ENCODE measurements around the gene KMT2C. TPM values are rescaled to one million over a fixed set of nuclear protein-coding genes. Genes with fewer than 3 reads are reported as not detected.
"Not testable (repeated sequence)": the region's sequence is repeated elsewhere in the genome, so short reads cannot be mapped to it uniquely, and the experiment has no call there.

The KMT2C gene
- total and polyA plus RNA-seq, 2 experiments from 2014 or later: 7.2 to 14.2 TPM

- H3K4me2 ChIP-seq (ENCODE audit: unreplicated experiment): no peak overlapping the region
- H3K9me2 ChIP-seq (ENCODE audit: insufficient read depth): no peaks in the 10 kb centered on the region
- no peaks in the 10 kb centered on the region for H3K79me2 ChIP-seq (ENCODE audit: insufficient read depth)
- no peaks in the 10 kb centered on the region for H3K9me3 ChIP-seq (ENCODE audit: low read depth)
- H3K36me3 ChIP-seq (ENCODE audit: low read depth): no peaks in the 10 kb centered on the region
- H3K4me3 ChIP-seq: no peak overlapping the region
- in situ Hi-C loops (cut with MboI): no loop called here
- H3K27me3 ChIP-seq (replicated peaks; ENCODE audit: insufficient read depth): no peaks in the 10 kb centered on the region
- TF ChIP-seq EZH2 (IDR thresholded peaks at IDR 0.05; ENCODE audit: insufficient read depth, poor library complexity, severe bottlenecking): no peak
- TF ChIP-seq EZH2phosphoT487 (IDR thresholded peaks at IDR 0.05; ENCODE audit: insufficient read depth, low read depth): no peak
- H3K27ac ChIP-seq: no peak overlapping the region
- WGBS, 2 experiments (ENCODE audit: low coverage in 1 of 2, low lambda C conversion rate in 2 of 2, missing lambda C conversion rate in 2 of 2): 63 to 72% methylated on average over 6 of the region's 6 CpGs
- no peaks in the 10 kb centered on the region for H4K20me1 ChIP-seq (ENCODE audit: insufficient read depth)
- no peaks in the 10 kb centered on the region for H3F3A ChIP-seq (ENCODE audit: insufficient read depth)
- DNase-seq: no peak
- H2AFZ ChIP-seq: no peak overlapping the region
- H3K9ac ChIP-seq: no peak overlapping the region
- H3K4me1 ChIP-seq (ENCODE audit: insufficient read depth): peaks cover under 1% of the 10 kb centered on the region; the same call in 1 of the 2 replicates
Observed at GRCh38 chr7:152443586-152443985, 7.8 kb upstream of the KMT2C start.

GRCh38 chr7:152442330-152442835 lies 6.6 kb upstream of the KMT2C start:
- H3K4me1 ChIP-seq (ENCODE audit: insufficient read depth): peaks cover 12% of the 10 kb centered on the region
- H3K9me3 ChIP-seq (ENCODE audit: low read depth): no peaks in the 10 kb centered on the region
- H3K79me2 ChIP-seq (ENCODE audit: insufficient read depth): no peaks in the 10 kb centered on the region
- no peak overlapping the region for H3K9ac ChIP-seq
- no peak for TF ChIP-seq EZH2 (IDR thresholded peaks at IDR 0.05; ENCODE audit: insufficient read depth, poor library complexity, severe bottlenecking)
- H3K4me3 ChIP-seq: no peak overlapping the region
- H3K27me3 ChIP-seq (replicated peaks; ENCODE audit: insufficient read depth): no peaks in the 10 kb centered on the region
- no peaks in the 10 kb centered on the region for H3K36me3 ChIP-seq (ENCODE audit: low read depth)
- WGBS, 2 experiments (ENCODE audit: low coverage in 1 of 2, low lambda C conversion rate in 2 of 2, missing lambda C conversion rate in 2 of 2): 86 to 94% methylated on average over 7 of the region's 7 CpGs
- H3K9me2 ChIP-seq (ENCODE audit: insufficient read depth): no peaks in the 10 kb centered on the region
- H2AFZ ChIP-seq: no peak overlapping the region
- peaks cover 7% of the 10 kb centered on the region; the same call in 1 of the 2 replicates for H3F3A ChIP-seq (ENCODE audit: insufficient read depth)
- H3K27ac ChIP-seq: no peak overlapping the region
- in situ Hi-C loops (cut with MboI): no loop called here
- H4K20me1 ChIP-seq (ENCODE audit: insufficient read depth): no peaks in the 10 kb centered on the region
- no peak overlapping the region for H3K4me2 ChIP-seq (ENCODE audit: unreplicated experiment)
- DNase-seq: no peak

- H3K36me3 ChIP-seq (ENCODE audit: low read depth); H3K4me3 ChIP-seq; in situ Hi-C loops (cut with MboI); H3K27me3 ChIP-seq (replicated peaks; ENCODE audit: insufficient read depth); H3K4me2 ChIP-seq (ENCODE audit: unreplicated experiment); H4K20me1 ChIP-seq (ENCODE audit: insufficient read depth); H2AFZ ChIP-seq; H3K9ac ChIP-seq; DNase-seq; H3K9me3 ChIP-seq (ENCODE audit: low read depth); H3K79me2 ChIP-seq (ENCODE audit: insufficient read depth); H3K9me2 ChIP-seq (ENCODE audit: insufficient read depth); H3K27ac ChIP-seq: not testable (repeated sequence)
- H3F3A ChIP-seq (ENCODE audit: insufficient read depth): peaks cover 13% of the 10 kb centered on the region; the same call in 1 of the 2 replicates
- 81 to 89% methylated on average over 8 of the region's 8 CpGs for WGBS, 2 experiments (ENCODE audit: low coverage in 1 of 2, low lambda C conversion rate in 2 of 2, missing lambda C conversion rate in 2 of 2)
- peaks cover 15% of the 10 kb centered on the region for H3K4me1 ChIP-seq (ENCODE audit: insufficient read depth)
Observed at GRCh38 chr7:152441810-152442209, 6.0 kb upstream of the KMT2C start.

- peaks cover 13% of the 10 kb centered on the region; the same call in 1 of the 2 replicates for H3F3A ChIP-seq (ENCODE audit: insufficient read depth)
- H4K20me1 ChIP-seq (ENCODE audit: insufficient read depth); H3K9me2 ChIP-seq (ENCODE audit: insufficient read depth); H3K27ac ChIP-seq; H3K4me3 ChIP-seq; H3K9ac ChIP-seq; DNase-seq; H3K9me3 ChIP-seq (ENCODE audit: low read depth); H2AFZ ChIP-seq; H3K36me3 ChIP-seq (ENCODE audit: low read depth); H3K4me2 ChIP-seq (ENCODE audit: unreplicated experiment); H3K27me3 ChIP-seq (replicated peaks; ENCODE audit: insufficient read depth); in situ Hi-C loops (cut with MboI); H3K79me2 ChIP-seq (ENCODE audit: insufficient read depth): not testable (repeated sequence)
- WGBS, 2 experiments (ENCODE audit: low coverage in 1 of 2, low lambda C conversion rate in 2 of 2, missing lambda C conversion rate in 2 of 2): 86 to 88% methylated on average over 7 of the region's 7 CpGs
- H3K4me1 ChIP-seq (ENCODE audit: insufficient read depth): peaks cover 15% of the 10 kb centered on the region
Observed at GRCh38 chr7:152441168-152441567, 5.4 kb upstream of the KMT2C start.

GRCh38 chr7:152438017-152438416 lies 2.2 kb upstream of the KMT2C start:
- Histone ChIP-seq H3K9ac (peak overlapping the region; percentile 90), H3K27ac (peak overlapping the region; percentile 92), H3K4me3 (peak overlapping the region; percentile 85), H3K4me1 (ENCODE audit: insufficient read depth) (peaks cover 15% of the 10 kb centered on the region), H3F3A (ENCODE audit: insufficient read depth) (peaks cover 31% of the 10 kb centered on the region), H2AFZ (peak overlapping the region; percentile 92), H3K4me2 (ENCODE audit: unreplicated experiment) (peak overlapping the region; percentile 92), H3K79me2 (ENCODE audit: insufficient read depth) (peaks cover 21% of the 10 kb centered on the region)
- H3K9me2 ChIP-seq (ENCODE audit: insufficient read depth); H3K36me3 ChIP-seq (ENCODE audit: low read depth); H3K27me3 ChIP-seq (replicated peaks; ENCODE audit: insufficient read depth); in situ Hi-C loops (cut with MboI); H4K20me1 ChIP-seq (ENCODE audit: insufficient read depth); H3K9me3 ChIP-seq (ENCODE audit: low read depth): not testable (repeated sequence)
- peak; percentile 26 for DNase-seq
- WGBS, 2 experiments (ENCODE audit: low coverage in 1 of 2, low lambda C conversion rate in 2 of 2, missing lambda C conversion rate in 2 of 2): 7 to 9% methylated on average over 4 of the region's 4 CpGs

- H3F3A ChIP-seq (ENCODE audit: insufficient read depth): peaks cover 41% of the 10 kb centered on the region
- peak overlapping the region; percentile 92 for H3K4me2 ChIP-seq (ENCODE audit: unreplicated experiment)
- peak overlapping the region; percentile 92 for H3K27ac ChIP-seq
- H3K36me3 ChIP-seq (ENCODE audit: low read depth); H4K20me1 ChIP-seq (ENCODE audit: insufficient read depth); H3K9me3 ChIP-seq (ENCODE audit: low read depth); in situ Hi-C loops (cut with MboI); H3K27me3 ChIP-seq (replicated peaks; ENCODE audit: insufficient read depth); H3K9me2 ChIP-seq (ENCODE audit: insufficient read depth): not testable (repeated sequence)
- H3K79me2 ChIP-seq (ENCODE audit: insufficient read depth): peaks cover 30% of the 10 kb centered on the region
- H2AFZ ChIP-seq: peak overlapping the region; percentile 92
- H3K9ac ChIP-seq: peak overlapping the region; percentile 90
- H3K4me3 ChIP-seq: peak overlapping the region; percentile 85
- peaks cover 23% of the 10 kb centered on the region for H3K4me1 ChIP-seq (ENCODE audit: insufficient read depth)
- 2 to 3% methylated on average over 22 of the region's 22 CpGs for WGBS, 2 experiments (ENCODE audit: low coverage in 1 of 2, low lambda C conversion rate in 2 of 2, missing lambda C conversion rate in 2 of 2)
- peak; percentile 35 for DNase-seq
Observed at GRCh38 chr7:152436931-152437575, 1.2 kb upstream of the KMT2C start.
